Mesendoderm (in vitro differentiated cells): Measurements from ENCODE around the gene UBAC1.
"Not testable (repeated sequence)": the region's sequence is repeated elsewhere in the genome, so short reads cannot be mapped to it uniquely, and the experiment has no call there.

Source experiments
- DNase-seq: peaks from one replicate; pipeline ENCODE4 v3.0.0; 2013
- H2AK5ac ChIP-seq: 2 replicates; pipeline ENCODE4 v1.6.1; 2013; ENCODE audit warnings: low read length, inconsistent platforms
- H2BK120ac ChIP-seq: 2 replicates; pipeline ENCODE4 v1.6.1; 2013; ENCODE audit warnings: low read depth, mild to moderate bottlenecking, low read length, moderate library complexity, mixed read lengths
- H2BK15ac ChIP-seq: replicated peaks from 2 replicates; pipeline ENCODE4 v1.6.1; 2013; ENCODE audit warnings: low read depth, mild to moderate bottlenecking, moderate library complexity
- H2BK5ac ChIP-seq: 2 replicates; pipeline ENCODE4 v1.6.1; 2013; ENCODE audit warnings: low read length, inconsistent platforms
- H3K18ac ChIP-seq: 2 replicates; pipeline ENCODE4 v1.6.1; 2013; ENCODE audit warnings: mild to moderate bottlenecking, low read length, mixed read lengths
- H3K23ac ChIP-seq: one replicate; pipeline ENCODE4 v1.6.1; 2013; ENCODE audit warnings: low read length
- H3K27ac ChIP-seq: 2 replicates; pipeline ENCODE4 v1.5.1; 2013; ENCODE audit warnings: low read depth, mild to moderate bottlenecking, inconsistent platforms, low read length, moderate library complexity
- H3K27me3 ChIP-seq: 2 replicates; pipeline ENCODE4 v1.6.1; 2013; ENCODE audit warnings: low read length, control low read depth, mild to moderate bottlenecking, inconsistent platforms; ENCODE audit not compliant: insufficient read depth, poor library complexity
- H3K36me3 ChIP-seq: 2 replicates; pipeline ENCODE4 v1.6.1; 2013; ENCODE audit warnings: low read length, inconsistent platforms; ENCODE audit not compliant: control insufficient read depth, insufficient read depth
- H3K4ac ChIP-seq: one replicate; pipeline ENCODE4 v1.6.1; 2013; ENCODE audit warnings: low read depth, mild to moderate bottlenecking, low read length, moderate library complexity
- H3K4me1 ChIP-seq: 2 replicates; pipeline ENCODE4 v1.6.1; 2013; ENCODE audit warnings: low read depth, low read length, inconsistent platforms; ENCODE audit not compliant: control insufficient read depth
- H3K4me2 ChIP-seq: 2 replicates; pipeline ENCODE4 v1.6.1; 2013; ENCODE audit warnings: low read length
- H3K4me3 ChIP-seq: 2 replicates; pipeline ENCODE4 v1.5.1; 2013; ENCODE audit warnings: mild to moderate bottlenecking, low read length
- H3K56ac ChIP-seq: one replicate; pipeline ENCODE4 v1.6.1; 2013; ENCODE audit warnings: low read length
- H3K79me1 ChIP-seq: 2 replicates; pipeline ENCODE4 v1.6.1; 2013; ENCODE audit warnings: low read length, inconsistent platforms
- H3K79me2 ChIP-seq: 2 replicates; pipeline ENCODE4 v1.6.1; 2013; ENCODE audit warnings: mild to moderate bottlenecking, low read length; ENCODE audit not compliant: control insufficient read depth, insufficient read depth
- H3K9ac ChIP-seq: 2 replicates; pipeline ENCODE4 v1.6.1; 2013; ENCODE audit warnings: low read length, inconsistent platforms
- H4K5ac ChIP-seq: one replicate; pipeline ENCODE4 v1.6.1; 2013; ENCODE audit warnings: low read length
- H4K8ac ChIP-seq: one replicate; pipeline ENCODE4 v1.6.1; 2013; ENCODE audit warnings: low read depth, mild to moderate bottlenecking, control low read depth, low read length, moderate library complexity
- WGBS: extraction: QIAGEN DNeasy Blood & Tissue Kit; methylation state at CpG from one replicate; pipeline ENCODE4 v1.1.7; 2013; ENCODE audit warnings: low lambda C conversion rate, missing lambda C conversion rate; ENCODE audit not compliant: insufficient coverage; ENCODE audit errors: extremely low coverage; 5-methylcytosine and 5-hydroxymethylcytosine counted together

UBAC1 gene

DNA sequence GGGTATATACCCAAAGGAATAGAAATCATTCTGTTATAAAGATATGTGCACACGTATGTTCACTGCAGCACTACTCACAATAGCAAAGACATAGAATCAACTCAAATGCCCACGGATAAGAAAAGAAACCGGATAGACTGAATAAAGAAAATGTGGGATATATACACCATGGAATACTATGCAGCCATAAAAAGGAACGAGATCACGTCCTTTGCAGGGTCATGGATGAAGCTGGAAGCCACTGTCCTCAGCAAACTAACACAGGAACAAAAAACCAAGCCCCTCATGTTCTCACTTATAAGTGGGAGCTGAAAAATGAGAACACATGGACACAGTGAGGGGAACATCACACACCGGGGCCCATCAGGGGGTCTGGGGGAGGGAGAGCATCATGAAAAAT is 17.6 kb downstream of the UBAC1 start:
- WGBS, result no CpG with 5 or more reads among the region's 6 CpGs
- not testable (repeated sequence) for DNase-seq, H3K4me3 ChIP-seq, H3K27me3 ChIP-seq, H3K4me1 ChIP-seq, H3K36me3 ChIP-seq, H3K23ac ChIP-seq, H3K9ac ChIP-seq, H2AK5ac ChIP-seq, H2BK5ac ChIP-seq, H3K18ac ChIP-seq, H3K27ac ChIP-seq, H3K4me2 ChIP-seq, H2BK120ac ChIP-seq, H4K8ac ChIP-seq, H3K79me2 ChIP-seq, H4K5ac ChIP-seq, H3K79me1 ChIP-seq, H3K4ac ChIP-seq, H3K56ac ChIP-seq, H2BK15ac ChIP-seq

DNA sequence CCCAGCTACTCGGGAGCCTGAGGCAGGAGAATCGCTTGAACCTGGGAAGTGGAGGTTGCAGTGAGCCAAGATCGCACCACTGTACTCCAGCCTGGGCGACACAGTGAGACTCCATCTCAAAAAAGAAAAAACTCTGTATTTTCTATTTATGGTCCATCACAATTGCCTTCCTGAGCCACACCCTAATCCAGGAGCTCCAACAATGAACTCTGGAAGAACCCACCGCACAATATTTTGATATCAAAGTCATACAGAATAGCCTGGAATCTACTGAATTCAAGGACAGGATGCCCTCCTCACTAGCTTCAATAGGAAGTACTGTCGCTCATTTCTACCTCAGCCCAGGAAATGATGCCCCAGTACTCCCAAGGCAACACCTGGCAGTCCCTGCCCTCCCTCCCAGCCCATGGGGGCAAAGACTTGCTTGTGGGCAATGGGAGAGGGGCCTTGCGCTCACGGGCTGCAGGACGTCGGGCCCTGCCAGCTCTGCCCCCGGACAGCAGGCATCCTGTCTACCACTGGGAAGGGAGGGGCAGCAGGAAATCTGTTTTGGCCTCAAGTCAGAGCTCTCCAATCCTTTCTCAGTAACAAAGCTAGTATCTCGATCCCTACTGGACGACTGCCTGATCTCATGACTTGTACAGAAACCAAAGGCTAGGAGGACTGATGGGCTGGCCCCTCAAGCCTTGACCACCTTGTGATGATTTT is 19.7 kb downstream of the UBAC1 start:
- H3K4ac ChIP-seq, result no peak overlapping the region
- no peak overlapping the region for H3K9ac ChIP-seq
- no peak overlapping the region for H4K8ac ChIP-seq
- no peak overlapping the region for H2BK120ac ChIP-seq
- H3K4me3 ChIP-seq, result no peak overlapping the region
- H3K79me1 ChIP-seq, result no peaks in the 10 kb centered on the region
- H3K27me3 ChIP-seq, result no peaks in the 10 kb centered on the region
- no peak overlapping the region for H3K27ac ChIP-seq
- no peak overlapping the region for H2BK5ac ChIP-seq
- no peak overlapping the region for H3K23ac ChIP-seq
- H3K36me3 ChIP-seq, result peaks cover 11% of the 10 kb centered on the region
- no peak overlapping the region for H2AK5ac ChIP-seq
- no peak overlapping the region for H2BK15ac ChIP-seq
- no peaks in the 10 kb centered on the region for H3K79me2 ChIP-seq
- H4K5ac ChIP-seq, result no peak overlapping the region
- no peaks in the 10 kb centered on the region for H3K4me1 ChIP-seq
- no peak overlapping the region for H3K4me2 ChIP-seq
- no peak overlapping the region for H3K18ac ChIP-seq
- no peak for DNase-seq
- no CpG with 5 or more reads among the region's 13 CpGs for WGBS
- no peak overlapping the region for H3K56ac ChIP-seq

DNA sequence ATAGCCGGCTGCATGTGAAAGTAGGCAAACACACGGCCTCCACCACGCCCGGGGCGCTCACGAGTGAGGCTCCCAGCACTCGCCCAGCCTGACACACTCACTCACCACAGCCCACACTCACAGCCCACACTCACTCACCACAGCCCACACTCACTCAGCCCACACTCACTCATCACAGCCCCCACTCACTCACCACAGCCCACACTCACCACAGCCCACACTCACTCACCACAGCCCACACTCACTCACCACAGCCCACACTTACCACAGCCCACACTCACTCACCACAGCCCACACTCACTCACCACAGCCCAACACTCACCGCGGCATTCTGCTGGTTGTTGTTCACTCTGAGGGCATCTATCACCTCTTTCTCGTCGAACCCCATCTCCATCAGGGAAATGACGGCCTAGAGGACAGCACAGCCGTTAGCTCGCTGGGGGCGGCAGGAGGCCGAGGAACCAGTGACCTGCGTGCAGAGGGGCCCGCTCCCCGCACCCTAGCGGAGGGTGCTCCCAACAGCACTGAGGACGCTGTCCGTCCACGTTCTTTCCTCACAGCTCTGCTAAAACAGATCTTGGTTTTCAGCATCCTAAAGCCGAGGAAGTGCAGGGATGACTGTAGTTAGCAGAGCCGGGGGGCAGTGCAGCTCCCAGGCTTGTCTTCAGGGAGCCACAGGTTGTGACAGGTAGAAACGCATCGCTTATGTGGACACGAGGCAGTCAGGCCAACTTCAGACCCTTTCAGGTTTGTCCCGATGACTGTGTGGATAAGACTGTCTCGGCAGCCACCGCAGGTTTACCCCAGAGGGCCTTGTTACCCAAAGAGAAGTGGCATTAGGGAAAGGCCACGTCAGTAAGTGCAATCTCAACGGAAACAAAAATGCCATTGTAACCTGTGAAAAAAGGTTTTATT is 21.6 kb downstream of the UBAC1 start:
- no peak overlapping the region for H2BK5ac ChIP-seq
- H3K4ac ChIP-seq, result no peak overlapping the region
- no peak overlapping the region for H3K4me3 ChIP-seq
- H2AK5ac ChIP-seq, result no peak overlapping the region
- H3K9ac ChIP-seq, result no peak overlapping the region
- no peak overlapping the region for H3K23ac ChIP-seq
- H3K18ac ChIP-seq, result no peak overlapping the region
- no peak overlapping the region for H4K5ac ChIP-seq
- H3K4me2 ChIP-seq, result no peak overlapping the region
- H2BK120ac ChIP-seq, result no peak overlapping the region
- H3K56ac ChIP-seq, result no peak overlapping the region
- H3K36me3 ChIP-seq, result peaks cover 5% of the 10 kb centered on the region
- no peaks in the 10 kb centered on the region for H3K79me1 ChIP-seq
- H3K27me3 ChIP-seq, result no peaks in the 10 kb centered on the region
- H3K27ac ChIP-seq, result no peak overlapping the region
- no peaks in the 10 kb centered on the region for H3K4me1 ChIP-seq
- no peak overlapping the region for H4K8ac ChIP-seq
- DNase-seq, result no peak
- no peaks in the 10 kb centered on the region for H3K79me2 ChIP-seq
- WGBS, result no CpG with 5 or more reads among the region's 33 CpGs
- H2BK15ac ChIP-seq, result no peak overlapping the region

DNA sequence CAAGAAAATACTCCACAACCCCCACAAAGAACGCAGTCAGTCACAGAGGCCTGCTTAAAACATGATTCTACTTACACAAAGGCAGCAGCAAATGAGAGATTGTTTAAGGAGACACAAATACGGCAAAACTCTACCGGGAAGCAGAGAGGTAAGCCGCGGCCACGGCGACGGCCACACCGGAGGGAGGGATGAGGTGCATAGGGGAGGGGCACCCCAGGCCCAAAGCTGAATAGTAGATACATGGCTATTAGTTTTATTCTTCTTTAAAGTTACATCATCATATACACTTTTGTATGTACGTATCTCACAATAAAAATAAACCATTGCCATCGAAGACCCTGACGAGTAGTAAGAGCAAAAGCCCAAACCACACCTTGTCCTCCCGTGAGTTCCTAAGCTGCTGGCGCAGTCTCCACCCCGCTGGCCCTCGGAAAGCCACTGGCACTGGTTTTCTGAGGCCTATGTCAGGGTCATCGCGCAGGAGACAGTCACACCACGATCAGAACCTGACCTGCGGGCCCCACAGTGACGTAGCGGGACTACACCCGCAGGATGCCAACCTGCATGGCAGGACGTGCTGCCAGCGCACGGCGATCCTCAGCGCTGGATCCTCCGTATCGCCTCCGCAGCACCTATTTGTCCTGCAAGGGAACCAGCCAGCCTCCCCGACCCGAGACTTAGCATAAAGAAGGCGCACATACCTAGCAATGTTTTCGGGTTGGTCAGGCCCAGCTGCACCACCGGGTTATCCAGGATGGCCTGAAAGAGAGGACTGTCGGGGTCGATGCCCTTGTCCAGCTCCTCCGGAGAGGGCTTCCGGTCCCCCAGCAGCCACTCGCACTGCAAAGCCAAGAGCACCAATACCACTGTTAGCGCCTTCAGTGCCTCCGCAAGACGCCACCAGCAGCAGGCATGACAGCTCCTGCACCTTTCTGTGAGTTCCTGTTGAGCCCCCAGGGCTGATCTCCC is 23.4 kb downstream of the UBAC1 start:
- H3K23ac ChIP-seq, result no peak overlapping the region
- no peak overlapping the region for H3K4me2 ChIP-seq
- no peaks in the 10 kb centered on the region for H3K79me1 ChIP-seq
- H3K79me2 ChIP-seq, result no peaks in the 10 kb centered on the region
- H2AK5ac ChIP-seq, result no peak overlapping the region
- no peak overlapping the region for H3K9ac ChIP-seq
- no peak overlapping the region for H2BK5ac ChIP-seq
- WGBS, result no CpG with 5 or more reads among the region's 44 CpGs
- DNase-seq, result no peak
- H2BK120ac ChIP-seq, result no peak overlapping the region
- H3K27ac ChIP-seq, result no peak overlapping the region
- H4K5ac ChIP-seq, result no peak overlapping the region
- H2BK15ac ChIP-seq, result no peak overlapping the region
- no peaks in the 10 kb centered on the region for H3K4me1 ChIP-seq
- H3K56ac ChIP-seq, result no peak overlapping the region
- no peak overlapping the region for H3K18ac ChIP-seq
- no peaks in the 10 kb centered on the region for H3K27me3 ChIP-seq
- H3K4ac ChIP-seq, result no peak overlapping the region
- H3K4me3 ChIP-seq, result no peak overlapping the region
- no peak overlapping the region for H4K8ac ChIP-seq
- H3K36me3 ChIP-seq, result peaks cover 5% of the 10 kb centered on the region

DNA sequence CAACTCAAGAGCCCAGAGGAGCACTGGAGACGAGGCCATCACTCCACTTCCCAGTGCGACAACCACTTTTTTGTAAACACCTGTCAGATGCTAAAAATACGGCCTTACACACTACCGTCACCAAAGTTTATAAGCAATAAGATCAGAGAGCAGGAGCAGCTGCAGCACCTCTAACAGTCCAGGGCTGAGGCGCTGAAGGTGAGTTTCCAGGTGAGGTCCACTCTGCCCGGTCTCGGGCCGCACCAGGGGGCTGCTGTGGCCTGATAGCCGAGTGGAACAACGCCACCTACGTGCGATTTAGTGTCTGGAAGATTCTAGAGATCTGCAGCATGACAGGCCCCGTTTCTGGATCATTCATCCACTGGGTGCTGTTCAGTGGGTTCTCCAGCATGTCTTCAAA is 28.1 kb downstream of the UBAC1 start:
- H3K9ac ChIP-seq, result no peak overlapping the region
- H3K4me2 ChIP-seq, result no peak overlapping the region
- H2BK5ac ChIP-seq, result no peak overlapping the region
- H4K8ac ChIP-seq, result no peak overlapping the region
- whole genome bisulfite sequencing, result no CpG with 5 or more reads among the region's 13 CpGs
- no peaks in the 10 kb centered on the region for H3K79me1 ChIP-seq
- H3K4ac ChIP-seq, result no peak overlapping the region
- no peaks in the 10 kb centered on the region for H3K4me1 ChIP-seq
- no peak overlapping the region for H2BK15ac ChIP-seq
- no peaks in the 10 kb centered on the region for H3K27me3 ChIP-seq
- DNase-seq, result no peak
- no peak overlapping the region for H2BK120ac ChIP-seq
- H4K5ac ChIP-seq, result no peak overlapping the region
- no peak overlapping the region for H2AK5ac ChIP-seq
- H3K18ac ChIP-seq, result no peak overlapping the region
- H3K79me2 ChIP-seq, result no peaks in the 10 kb centered on the region
- H3K56ac ChIP-seq, result no peak overlapping the region
- no peak overlapping the region for H3K4me3 ChIP-seq
- H3K36me3 ChIP-seq, result peaks cover 2% of the 10 kb centered on the region
- no peak overlapping the region for H3K23ac ChIP-seq
- no peak overlapping the region for H3K27ac ChIP-seq
